Activated CD8-positive, alpha-beta memory T cell treated with anti-CD3 and anti-CD28 coated beads for 24 hours (primary cell): ENCODE data around the gene PNP.
"Not testable (repeated sequence)": the region's sequence is repeated elsewhere in the genome, so short reads cannot be mapped to it uniquely, and the experiment has no call there.

Experiments used
- DNase-seq: peaks from one replicate; pipeline ENCODE4 v3.0.0-alpha.2; 2020

Gene PNP

DNA sequence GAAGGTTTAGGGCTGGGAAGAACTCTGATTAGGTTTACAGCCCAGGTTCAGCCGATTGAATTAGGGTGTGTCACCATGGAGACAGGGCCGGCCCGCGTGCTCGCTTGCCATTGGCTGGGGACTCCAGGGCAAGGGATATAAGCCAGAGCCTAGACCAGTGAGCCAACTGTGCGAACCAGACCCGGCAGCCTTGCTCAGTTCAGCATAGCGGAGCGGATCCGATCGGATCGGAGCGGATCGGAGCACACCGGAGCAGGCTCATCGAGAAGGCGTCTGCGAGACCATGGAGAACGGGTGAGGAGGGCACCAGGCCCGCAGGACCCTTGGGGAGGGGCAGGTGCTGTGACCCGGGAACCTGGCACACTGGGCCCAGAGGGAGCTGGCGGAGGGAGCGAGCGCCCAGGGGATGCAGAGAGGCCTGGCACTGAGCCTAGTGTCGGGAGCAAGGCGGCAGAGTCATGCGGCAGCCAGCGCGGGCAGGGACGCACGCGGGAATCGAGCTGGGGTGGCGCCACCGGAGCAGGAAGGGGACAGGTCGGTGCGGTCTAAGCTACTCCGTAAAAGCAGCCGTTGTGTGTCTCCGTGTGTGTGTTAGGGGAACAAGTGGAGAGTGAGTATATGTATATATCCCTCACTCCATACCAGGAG is at the start of gene PNP:
Gene PNP (plus strand): TSS at position 165 of the 648 bp plus-strand sequence. CDS start 119 bp downstream, at position 284.
- DNase-seq: peak; percentile 93

DNA sequence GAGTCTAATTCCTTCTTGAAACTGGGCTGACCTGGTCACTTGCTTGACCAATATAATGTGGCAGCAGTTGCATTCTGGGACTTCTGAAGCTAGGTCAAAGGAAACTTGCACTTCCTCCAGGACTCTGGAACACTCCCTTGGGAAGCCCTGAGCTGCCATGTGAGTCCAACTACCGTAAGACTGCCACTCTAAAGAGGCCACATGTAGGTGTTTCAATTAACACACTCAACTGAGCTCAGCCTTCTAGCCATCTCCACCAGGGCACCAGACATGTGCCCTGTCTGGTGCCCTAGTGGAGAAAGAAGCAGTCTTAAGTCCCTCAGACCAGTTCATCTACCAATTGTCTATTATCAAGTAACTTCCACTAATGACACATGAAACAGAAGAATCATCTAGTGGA is 49.8 kb upstream of the PNP start:
- no peak for DNase-seq

DNA sequence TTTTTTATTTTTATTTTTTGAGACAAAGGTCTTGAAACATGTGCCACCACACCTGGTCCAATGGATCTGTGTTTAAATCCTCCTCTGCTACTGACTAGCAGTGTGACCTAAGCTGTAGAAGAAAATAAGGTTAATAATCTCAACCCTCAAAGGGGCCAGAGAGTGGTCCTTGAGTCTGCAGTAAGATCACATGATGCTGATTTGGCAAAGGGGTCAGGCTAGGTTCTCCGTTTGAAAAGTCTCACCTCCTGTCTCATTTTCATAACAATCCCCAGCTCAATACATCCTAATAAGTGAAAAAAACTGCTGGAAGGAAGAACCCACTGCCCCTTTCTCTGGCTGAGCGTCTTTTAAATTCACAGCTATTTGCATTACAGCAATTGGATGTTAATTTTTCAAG is 47.9 kb upstream of the PNP start:
- DNase-seq: no peak

DNA sequence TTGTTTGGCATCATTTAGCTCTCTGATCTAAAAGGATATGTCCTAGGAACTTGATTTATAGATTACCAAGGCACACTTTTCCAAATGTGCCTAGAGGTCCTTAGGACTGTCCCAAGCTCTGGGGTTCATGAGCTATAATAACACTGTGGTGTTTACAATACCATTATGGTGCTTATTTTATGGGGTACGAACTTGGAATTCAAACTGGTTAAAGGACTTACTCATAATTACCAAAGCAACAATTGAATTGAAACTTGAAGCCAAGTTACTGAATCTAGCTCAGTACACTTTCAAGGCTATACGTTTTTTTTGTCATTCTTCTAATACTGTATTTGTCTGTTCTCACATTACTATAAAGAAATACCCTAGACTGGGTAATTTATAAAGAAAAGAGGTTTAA is 46.3 kb upstream of the PNP start:
- DNase-seq: no peak

DNA sequence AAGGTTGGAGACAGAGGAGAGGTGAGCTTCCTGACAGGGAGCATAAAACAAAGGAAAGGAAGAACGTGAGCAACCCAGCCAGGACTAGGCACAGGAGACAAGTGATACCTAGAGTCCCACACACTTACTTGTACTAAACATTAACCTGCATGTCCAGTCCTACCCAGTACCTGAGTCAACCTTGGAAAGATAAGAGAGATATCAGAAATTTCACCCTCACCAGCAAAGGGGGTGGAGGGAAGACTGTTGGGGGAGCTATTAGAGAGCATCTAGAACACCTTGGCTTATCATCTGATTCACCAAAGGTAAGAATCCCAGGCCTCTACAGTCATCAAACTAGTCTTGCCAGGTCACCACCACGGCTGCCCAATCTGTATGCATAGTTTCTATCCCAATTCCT is 44.4 kb upstream of the PNP start:
- no peak for DNase-seq

DNA sequence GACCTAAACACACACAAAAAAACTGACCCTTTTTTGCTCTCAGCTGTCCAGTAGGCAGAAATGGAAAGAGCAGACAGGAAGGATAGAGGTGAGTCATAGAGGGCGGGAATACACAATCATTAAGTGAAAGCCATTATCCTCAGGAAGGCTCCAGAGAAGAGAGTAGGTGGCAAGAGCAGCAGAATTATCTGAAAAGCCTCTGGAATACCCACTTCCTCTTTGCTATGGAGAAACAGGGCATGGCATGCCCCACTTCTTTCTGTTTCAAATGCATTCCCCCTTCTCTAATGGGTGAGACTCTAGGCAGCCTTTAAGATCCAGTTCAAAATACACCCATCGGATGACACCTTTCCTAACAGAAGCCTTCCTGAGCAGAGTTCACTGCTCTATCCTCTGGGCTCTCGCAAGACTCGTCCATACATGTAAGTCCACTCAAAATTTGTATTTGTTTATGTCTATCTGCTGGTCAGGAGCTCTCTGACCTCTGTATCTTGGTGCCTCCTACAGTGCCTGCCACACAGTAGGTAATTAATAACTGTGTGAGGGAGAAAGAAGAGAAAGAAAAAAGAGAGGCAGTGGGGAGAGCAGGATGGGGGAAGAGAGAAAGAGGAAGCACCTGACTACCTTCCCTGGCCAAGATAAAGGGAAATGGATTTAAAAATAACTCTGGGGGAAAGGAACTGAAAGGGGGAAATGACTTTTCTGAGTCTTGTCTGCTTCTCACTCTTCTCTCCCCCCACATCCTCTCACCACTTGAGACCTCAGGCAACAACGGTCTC is 41.8 kb upstream of the PNP start:
- DNase-seq: no peak

DNA sequence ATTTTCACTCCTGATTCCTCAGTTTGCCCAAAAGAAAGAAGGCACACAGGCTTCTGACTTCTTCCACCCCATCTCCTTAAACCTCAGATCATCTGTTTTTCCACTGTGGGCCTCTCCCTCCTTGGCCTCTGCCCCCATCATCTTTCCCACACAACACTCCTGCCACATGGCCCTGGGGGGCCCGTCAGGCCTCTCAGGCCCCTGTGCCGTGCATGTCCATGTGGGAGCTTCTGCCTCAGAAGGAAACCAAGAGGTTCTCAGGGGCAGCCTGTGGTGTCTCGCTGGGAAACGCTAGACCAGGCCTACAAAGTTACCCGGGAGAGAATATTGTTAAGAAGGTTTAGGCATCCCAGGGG is 41.2 kb upstream of the PNP start:
- DNase-seq: peak; percentile 71

DNA sequence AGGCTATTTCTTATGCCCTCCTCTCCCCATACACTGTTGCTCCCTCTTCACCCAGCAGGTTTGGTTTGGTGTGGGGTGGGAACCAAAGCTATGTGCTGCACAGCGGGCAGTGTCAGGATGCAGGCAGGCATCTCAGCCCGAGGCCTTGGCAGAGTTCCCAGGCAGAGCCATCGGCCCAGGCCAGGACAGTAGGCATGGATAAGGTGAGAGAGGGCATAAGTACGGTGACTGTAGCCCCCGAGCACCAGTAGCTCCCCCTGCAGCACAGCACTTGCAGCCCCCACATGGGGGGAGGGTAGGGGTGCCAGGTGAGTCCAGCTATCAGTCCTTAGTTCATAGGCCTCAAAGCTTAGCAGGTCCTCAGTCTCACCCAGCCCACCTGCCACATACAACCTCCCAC is 40.4 kb upstream of the PNP start:
- DNase-seq: no peak

DNA sequence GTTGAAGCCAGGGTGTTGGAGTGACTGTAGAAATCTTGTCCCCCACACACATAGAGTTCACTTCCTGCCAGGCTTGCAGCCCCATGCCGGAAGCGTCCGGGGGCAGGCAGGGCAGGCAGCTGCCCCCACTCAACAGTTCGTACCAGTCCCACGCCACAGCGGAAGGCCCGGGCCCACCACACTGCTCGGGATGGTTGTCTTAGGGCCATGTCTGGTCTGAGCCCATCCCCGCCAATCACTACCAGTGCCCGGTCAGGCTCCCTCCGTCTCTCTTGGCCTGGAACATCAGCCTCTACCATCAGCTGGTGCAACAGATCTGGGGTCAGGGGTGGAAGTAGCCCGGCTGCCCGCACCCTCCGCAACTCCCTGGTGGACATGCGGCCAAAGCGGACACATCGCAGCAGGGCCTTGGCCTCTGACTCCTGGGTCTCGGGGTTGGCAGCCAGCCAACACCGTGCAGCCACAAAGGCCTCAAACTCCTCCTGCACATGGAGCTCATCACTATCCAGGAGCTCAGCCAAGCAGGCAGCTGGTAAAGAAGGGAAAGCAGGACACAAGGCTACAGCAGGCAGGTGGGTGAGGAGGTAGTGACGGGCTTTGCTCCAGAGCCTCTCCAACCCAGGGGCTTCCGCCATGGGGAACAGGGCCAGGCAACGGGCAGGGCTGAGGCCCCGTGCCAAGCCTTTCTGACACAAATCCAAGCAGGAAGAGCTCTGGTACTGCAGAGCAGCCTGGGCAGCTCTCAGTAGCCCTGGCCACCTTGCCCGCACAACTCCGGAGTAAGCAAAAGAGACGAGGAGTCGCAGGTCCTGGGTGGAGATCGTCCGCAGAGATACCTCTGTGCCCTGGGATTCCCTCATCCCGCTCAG is 39.2 kb upstream of the PNP start:
- peak; percentile 75 for DNase-seq

DNA sequence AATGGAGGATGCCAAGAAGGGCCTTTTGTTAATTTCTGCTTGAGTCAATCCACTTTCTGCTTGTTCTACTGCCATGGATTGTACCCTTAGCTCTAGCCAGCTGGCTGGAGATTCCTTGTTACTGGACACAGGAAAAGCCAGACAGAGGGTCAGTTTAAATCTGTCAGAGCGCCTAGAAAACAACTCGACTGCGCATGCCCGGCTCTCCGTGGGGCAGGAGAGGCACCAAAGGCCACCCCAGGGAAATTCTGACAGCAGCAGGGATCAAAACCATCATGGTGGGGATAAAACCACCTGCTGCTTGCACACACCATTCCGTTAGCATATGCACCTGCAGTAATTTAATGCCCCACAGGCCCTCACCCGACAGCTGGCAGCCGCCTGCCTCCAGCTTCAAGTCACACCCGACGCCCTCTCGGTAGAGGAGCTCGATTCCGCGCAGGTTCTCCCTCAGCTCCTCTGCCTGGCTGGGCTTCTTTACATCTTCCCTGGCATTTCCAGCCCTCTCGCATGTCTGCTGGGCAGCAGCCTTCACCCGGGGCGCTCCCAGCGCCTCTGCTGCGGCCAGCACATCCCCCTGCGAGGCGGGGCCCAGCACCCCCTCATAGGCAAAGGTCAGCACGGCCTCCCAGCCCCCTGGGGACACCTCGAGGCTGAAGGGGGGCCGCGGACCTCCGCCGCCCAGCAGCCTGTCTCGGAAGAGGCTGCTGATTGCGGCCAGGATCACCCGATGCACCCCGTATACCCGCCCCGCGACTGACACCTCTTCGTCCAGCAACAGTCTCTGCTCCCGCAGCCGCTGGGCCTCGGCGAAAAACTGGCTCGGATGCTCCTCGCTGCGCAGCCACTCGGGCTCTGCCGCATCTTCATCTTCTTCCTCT is 34.3 kb upstream of the PNP start:
- DNase-seq: no peak

DNA sequence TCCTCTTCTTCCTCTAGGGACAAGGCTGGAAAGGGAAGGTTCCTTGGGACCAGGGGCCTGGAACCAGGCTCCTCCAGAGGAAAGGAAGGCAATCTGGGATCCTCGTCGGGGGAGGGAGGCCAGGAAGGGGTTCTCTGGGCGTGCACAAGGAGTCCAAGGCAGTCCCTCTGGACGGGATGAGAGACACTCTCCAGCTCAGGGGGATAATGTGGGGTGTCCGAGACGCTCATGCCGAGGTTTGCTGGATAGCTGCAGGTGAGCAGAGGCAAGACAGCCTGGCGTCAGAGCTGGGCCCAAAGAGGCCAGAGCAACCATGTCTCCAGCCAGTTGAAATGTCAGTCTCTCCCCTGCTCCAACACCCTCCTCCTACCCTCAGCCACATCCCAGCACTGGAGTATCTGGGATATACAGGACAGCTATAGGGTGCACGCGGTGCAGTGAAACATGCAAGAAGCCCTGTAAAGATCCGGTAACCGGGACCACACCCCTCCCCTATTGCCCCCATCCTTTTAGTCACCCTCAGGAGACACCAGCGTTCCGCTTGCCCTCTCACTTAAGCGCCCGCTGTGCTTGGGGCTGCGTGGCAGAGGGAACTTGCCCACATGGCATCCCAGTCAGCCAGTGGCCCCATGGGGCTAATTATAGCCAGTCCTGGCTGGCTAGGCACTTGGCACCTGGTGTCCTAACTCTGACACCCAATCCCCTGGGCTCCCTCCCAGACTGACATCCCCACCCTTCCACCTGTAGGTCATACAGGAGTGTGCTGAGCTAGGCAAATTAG is 33.4 kb upstream of the PNP start, which contains the start of gene KLHL33:
Gene KLHL33 (minus strand): TSS at position 585 of the 781 bp plus-strand sequence. CDS start 355 bp downstream, at position 230.
- no peak for DNase-seq

DNA sequence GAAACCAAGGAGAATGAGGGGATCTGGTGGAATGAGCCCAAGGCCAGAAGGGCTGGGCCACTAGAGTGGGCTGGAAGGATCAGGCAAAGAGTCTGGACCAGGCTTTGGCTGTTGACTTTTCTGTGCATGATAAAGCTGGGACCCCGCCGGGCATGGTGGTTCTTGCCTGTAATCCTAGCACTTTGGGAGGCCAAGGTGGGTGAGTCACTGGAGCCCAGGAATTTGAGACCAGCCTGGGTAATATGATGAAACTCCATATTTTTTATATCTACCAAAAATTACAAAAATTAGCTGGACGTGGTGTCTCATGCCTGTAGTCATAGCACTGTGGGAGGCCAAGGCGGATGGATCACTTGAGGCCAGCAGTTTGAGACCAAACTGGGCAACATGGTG is 32.8 kb upstream of the PNP start:
- DNase-seq: no peak

DNA sequence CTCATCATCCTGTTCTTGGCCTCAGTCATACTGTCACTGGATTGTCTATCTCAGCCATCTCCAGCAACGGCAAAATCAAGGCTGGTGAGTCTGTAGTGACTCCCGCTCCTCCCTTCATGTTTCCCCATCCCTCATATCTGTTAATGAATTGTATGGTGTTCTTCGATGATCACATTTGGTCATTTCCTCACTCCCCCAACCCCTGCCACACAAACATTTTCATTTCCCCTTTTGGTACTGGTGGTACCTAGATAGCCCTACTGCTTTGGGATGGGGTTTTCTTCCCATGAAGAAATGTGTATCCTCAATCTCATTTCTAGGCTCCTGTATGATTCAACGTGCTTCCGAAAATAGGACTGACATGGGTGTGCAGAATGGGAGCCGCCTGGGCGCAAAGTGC is 30.5 kb upstream of the PNP start:
- no peak for DNase-seq

DNA sequence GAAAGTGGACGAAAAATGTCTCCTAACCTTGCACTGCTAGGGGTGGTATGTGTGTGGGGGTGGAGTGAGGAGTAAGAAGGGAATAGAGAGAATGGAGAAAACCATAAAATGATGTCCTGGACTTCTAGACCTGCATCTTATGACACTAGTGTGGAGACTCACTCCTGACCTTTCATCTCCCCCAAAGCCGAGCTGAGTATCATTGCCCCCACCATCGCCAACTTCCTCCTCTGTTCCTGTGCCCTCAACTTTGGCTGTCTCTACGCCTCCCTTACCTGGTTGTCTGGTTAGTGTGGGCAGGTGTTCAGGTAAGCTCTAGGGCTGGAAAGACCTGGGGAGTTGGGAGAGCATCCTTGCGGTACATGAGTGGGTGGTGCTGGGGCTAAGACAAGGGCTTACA is 28.7 kb upstream of the PNP start:
- no peak for DNase-seq

DNA sequence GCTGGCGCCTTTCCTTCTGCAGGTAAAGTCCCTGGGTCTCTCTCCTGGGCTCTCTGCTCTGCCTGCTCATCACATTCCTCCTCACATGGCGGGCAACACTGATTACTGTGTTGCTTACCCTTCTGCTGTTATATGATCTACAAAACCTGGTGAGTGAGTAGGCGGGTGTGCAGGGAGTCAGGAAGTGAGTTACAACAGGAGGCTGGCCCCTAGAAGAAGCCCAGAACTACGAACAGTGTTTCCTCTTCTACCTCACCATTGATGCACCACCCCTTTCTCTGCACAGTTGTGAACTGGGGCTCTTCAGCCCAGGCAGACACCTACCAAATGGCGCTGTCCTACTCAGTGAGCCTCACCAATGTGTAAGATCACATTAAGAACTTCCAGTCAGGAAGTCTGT is 28.3 kb upstream of the PNP start:
- peak; percentile 69 for DNase-seq

DNA sequence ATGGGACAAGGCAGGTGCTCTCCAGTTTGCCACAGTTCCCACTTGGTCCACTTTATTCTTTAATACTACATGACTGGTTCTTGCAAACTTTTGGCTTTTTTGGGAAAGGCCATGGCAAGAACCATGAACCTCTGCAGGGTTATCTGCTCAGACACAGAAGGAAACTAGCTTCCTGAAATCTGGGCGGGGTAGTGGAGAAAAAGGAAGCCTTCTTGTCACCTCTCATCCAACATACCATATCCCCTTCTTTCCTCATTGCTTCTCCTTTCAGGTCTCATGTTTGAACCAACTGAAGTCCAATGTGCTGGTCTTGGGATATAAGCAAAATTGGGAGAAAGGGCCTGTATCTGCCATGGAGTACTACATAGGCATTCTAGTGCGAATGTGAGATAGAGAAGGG is 27.7 kb upstream of the PNP start:
- no peak for DNase-seq

DNA sequence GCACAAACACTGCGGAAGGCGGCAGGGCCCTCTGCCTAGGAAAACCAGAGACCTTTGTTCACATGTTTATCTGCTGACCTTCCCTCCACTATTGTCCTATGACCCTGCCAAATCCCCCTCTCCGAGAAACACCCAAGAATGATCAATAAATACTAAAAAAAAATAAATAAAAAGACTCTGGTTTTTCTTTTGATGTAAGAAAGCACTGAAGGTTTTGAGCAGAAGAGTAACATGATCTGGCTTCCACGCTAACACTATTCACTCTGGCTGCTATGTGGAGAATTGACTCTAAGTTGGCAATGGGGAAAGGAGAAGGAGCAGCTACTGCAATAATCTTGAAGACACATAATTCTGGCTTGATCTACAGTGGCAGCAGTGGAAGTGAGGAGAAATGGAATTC is 25.6 kb upstream of the PNP start:
- DNase-seq: not testable (repeated sequence)

DNA sequence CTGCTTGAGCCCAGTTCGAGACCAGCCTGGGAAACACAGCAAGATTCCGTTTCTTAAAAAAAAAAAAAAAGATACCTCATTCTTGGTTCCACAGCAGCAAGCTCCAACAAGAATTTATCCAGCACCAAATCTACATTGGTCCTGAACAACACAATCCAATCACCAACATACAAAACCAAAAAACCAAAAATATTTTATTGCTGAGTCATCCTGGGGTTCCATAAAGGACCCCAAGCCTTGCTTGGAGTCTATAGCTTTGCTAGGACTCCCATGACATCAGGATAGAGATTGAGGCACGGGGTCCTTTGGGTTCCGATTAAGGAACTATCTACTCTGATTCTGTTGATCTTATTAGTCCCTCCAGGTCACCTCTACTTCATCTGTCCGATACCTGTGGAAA is 22.3 kb upstream of the PNP start:
- DNase-seq: no peak

DNA sequence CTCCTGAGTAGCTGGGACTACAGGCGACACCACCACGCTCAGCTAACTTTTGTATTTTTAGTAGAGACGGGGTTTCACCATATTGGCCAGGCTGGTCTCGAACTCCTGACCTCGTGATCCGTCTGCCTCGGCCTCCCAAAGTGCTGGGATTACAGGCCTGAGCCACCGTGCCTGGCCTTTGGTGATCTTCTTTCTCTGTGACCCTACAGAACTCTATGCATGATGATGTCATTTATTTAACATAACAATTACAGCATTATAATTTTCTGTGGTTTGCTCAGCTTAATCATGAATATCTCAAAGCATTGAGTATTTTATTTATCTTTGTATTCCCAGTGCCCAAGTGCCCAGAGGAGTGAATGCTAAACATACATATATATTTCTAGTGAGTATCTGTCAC is 16.4 kb upstream of the PNP start:
- DNase-seq: not testable (repeated sequence)

DNA sequence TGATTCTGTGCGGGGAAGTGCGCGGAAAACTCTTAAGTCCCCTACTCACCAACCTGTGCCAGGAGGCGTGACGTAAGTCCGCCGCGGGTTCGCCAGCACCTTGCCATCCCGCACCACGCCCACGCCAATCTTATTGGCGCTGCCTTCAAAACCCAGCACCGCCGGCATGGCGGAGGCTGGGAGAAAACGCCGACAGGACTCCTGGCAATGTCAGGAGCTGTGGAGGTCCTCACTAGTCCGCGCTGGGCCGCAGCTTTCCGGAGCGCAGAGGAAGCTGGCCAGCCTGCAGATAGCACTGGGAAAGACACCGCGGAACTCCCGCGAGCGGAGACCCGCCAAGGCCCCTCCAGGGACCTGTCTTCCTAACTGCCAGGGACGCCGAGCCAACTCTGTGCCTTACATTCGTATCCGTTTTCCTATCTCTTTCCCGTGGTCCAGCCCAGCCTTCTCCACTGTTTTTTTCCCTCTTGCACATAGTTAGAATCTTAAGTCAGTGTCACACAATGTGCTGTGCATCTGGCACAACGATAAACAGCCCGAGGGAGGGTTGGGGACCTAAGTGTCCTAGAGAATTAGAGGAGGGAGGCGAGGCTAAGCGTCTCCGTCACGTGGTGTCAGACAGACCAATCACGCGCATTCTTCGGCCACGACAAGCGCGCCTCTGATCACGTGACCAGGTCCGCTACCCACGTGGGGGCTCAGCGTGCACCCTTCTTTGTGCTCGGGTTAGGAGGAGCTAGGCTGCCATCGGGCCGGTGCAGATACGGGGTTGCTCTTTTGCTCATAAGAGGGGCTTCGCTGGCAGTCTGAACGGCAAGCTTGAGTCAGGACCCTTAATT is 14.5 kb upstream of the PNP start, which contains the start of the genes APEX1 and OSGEP:
Gene APEX1 (plus strand): TSS at position 711 of the 839 bp plus-strand sequence. CDS start 420 bp downstream, outside the sequence.
Gene OSGEP (minus strand): TSS at position 297 of the 839 bp plus-strand sequence. CDS start 129 bp downstream, at position 168.
- peak; percentile 98 for DNase-seq
